Adrenal gland (tissue), 12 donors: Measurements from ENCODE around the gene PML. TPM values are rescaled to one million over a fixed set of nuclear protein-coding genes. Genes with fewer than 3 reads are reported as not detected.
"Not testable (repeated sequence)": the region's sequence is repeated elsewhere in the genome, so short reads cannot be mapped to it uniquely, and the experiment has no call there.

Experiments used
- DNase-seq, 7 donors: peaks; one replicate each; pipeline ENCODE4 v3.0.0-alpha.2; 2019 to 2020
- H3K27ac ChIP-seq, 5 donors: fragments of 200-600 bp; sonication (generic) in 4 of 5; 1 replicate in 3 of 5; 2 replicates in 2 of 5; pipeline versions ENCODE4 v1.5.1 to v1.8.0; 2016 to 2020; ENCODE audit warnings: mild to moderate bottlenecking in 1 of 5
- H3K27me3 ChIP-seq: fragments of 200-600 bp; 2 replicates; pipeline ENCODE4 v1.8.0; 2021
- H3K36me3 ChIP-seq, 2 donors: fragments of 200-600 bp; replicated peaks in 1 of 2; 1 replicate in 1 of 2; 2 replicates in 1 of 2; pipeline versions ENCODE4 v1.5.1 to v1.8.0; 2018 to 2022
- H3K4me1 ChIP-seq, 2 donors: fragments of 200-600 bp; replicated peaks in 1 of 2; 1 replicate in 1 of 2; 2 replicates in 1 of 2; pipeline versions ENCODE4 v1.5.1 to v1.8.0; 2018 to 2021
- H3K4me3 ChIP-seq, 4 donors: fragments of 200-600 bp; sonication (generic) in 3 of 4; one replicate each; pipeline ENCODE4 v1.5.1; 2016 to 2018
- H3K9me3 ChIP-seq, 3 donors: fragments of 200-600 bp; sonication (generic) in 1 of 3; replicated peaks in 1 of 3; 1 replicate in 2 of 3; 2 replicates in 1 of 3; pipeline versions ENCODE4 v1.5.1 to v1.8.0; 2016 to 2021
- POLR2A ChIP-seq, 2 donors: fragments of 450-650 bp; IDR thresholded peaks; one replicate each; pipeline ENCODE4 v1.6.1; 2017; ENCODE audit warnings: antibody characterized with exemption in 2 of 2, mild to moderate bottlenecking in 2 of 2, moderate library complexity in 1 of 2
- WGBS, 4 donors: extraction: QIAGEN DNeasy Blood & Tissue Kit in 2 of 4; methylation state at CpG; one replicate each; pipeline versions ENCODE4 v1.1.5 to v1.1.7; 2013 to 2017; 5-methylcytosine and 5-hydroxymethylcytosine counted together
- intact Hi-C, 2 donors: fragments of 100-400 bp; cut with DNase I; formaldehyde crosslinking; loops; one replicate each; pipeline versions ENCODE4 v1.14.1 to v1.15.0; 2022 to 2023
- polyA plus RNA-seq, 3 donors: library from polyadenylated mRNA; stranded (reverse); fragments of 200-250 nt in 2 of 3; fragments of 350-450 nt in 1 of 3; fragmentation: Illumina TruSeq in 1 of 3; extraction: RNeasy Lipid Tissue Mini Kit (QIAGEN cat#74804) in 1 of 3; gene quantifications; one replicate each; pipeline ENCODE4 v1.2.3, GENCODE V29; 2013 to 2014
- total RNA-seq, 9 donors: library from RNA; depleted of rRNA in 4 of 9; stranded (reverse); fragments of >200 nt in 4 of 9; fragments of 120-200 nt in 1 of 9; fragmentation: NEBNext Ultra II Directional in 1 of 9; extraction: Animal tissue kit (Norgen Biotek cat#: 25700) in 1 of 9; gene quantifications; one replicate each; pipeline versions ENCODE4 v1.1.0 to v1.2.4, GENCODE V29; 2013 to 2023
- TF ChIP-seq, protein P1 (sequence below), 6 experiments: fragments of 450-650 bp in 4 of 6; fragments of 200-600 bp in 2 of 6; sonication (generic) in 1 of 6; IDR thresholded peaks; 1 replicate in 5 of 6; 2 replicates in 1 of 6; pipeline versions ENCODE4 v1.5.1 to v1.8.0; 2016 to 2021; ENCODE audit warnings: antibody characterized with exemption in 6 of 6, mild to moderate bottlenecking in 2 of 6, moderate library complexity in 1 of 6
- donor health status: healthy with polysubstance abuse.
- donor health status: Bipolar disorder and iron deficiency.
- donor health status: DM: yes; HTN: yes; CAD: no.
- donor health status: DM: no; HTN: no; CAD: no.
- donor health status: DM: no; HTN: no; CAD: no.
- donor health status: DM: yes; HTN: yes; CAD: no.

PML gene
- total and polyA plus RNA-seq, 12 donors: 7.0 to 103 (median 58.7) TPM

GRCh38 chr15:74062671-74063070 is 68.2 kb downstream of the PML start:
- Histone ChIP-seq H3K9me3 (no peaks in the 10 kb centered on the region), H3K27ac (no peak overlapping the region), H3K27me3 (no peaks in the 10 kb centered on the region), H3K36me3 (no peaks in the 10 kb centered on the region), H3K4me3 (no peak overlapping the region), H3K4me1 (no peaks in the 10 kb centered on the region)
- 83 to 95% (median 89%) methylated on average over 6 to 7 of the region's 7 CpGs; no CpG with 5 or more reads in 1 of the 4 donors for WGBS, 4 donors
- intact Hi-C loops: loop anchor here in 1 of 2 donors (5.0 kb wide), 1 partner anchor 250 kb away; no protein-coding TSS in a partner anchor
- peak in 1 of 7 donors; percentile 11 for DNase-seq
- TF ChIP-seq, protein P1, sequence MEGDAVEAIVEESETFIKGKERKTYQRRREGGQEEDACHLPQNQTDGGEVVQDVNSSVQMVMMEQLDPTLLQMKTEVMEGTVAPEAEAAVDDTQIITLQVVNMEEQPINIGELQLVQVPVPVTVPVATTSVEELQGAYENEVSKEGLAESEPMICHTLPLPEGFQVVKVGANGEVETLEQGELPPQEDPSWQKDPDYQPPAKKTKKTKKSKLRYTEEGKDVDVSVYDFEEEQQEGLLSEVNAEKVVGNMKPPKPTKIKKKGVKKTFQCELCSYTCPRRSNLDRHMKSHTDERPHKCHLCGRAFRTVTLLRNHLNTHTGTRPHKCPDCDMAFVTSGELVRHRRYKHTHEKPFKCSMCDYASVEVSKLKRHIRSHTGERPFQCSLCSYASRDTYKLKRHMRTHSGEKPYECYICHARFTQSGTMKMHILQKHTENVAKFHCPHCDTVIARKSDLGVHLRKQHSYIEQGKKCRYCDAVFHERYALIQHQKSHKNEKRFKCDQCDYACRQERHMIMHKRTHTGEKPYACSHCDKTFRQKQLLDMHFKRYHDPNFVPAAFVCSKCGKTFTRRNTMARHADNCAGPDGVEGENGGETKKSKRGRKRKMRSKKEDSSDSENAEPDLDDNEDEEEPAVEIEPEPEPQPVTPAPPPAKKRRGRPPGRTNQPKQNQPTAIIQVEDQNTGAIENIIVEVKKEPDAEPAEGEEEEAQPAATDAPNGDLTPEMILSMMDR (IDR thresholded peaks at IDR 0.05): no peak
- no peak for TF ChIP-seq POLR2A (IDR thresholded peaks at IDR 0.05)

GRCh38 chr15:74063425-74064146 is 69.1 kb downstream of the PML start:
- not testable (repeated sequence) for H3K27ac ChIP-seq, H3K4me1 ChIP-seq, DNase-seq, H3K27me3 ChIP-seq, H3K4me3 ChIP-seq, H3K36me3 ChIP-seq, H3K9me3 ChIP-seq
- intact Hi-C loops: loop anchor here in 1 of 2 donors (5.0 kb wide), 1 partner anchor 249 kb away; no protein-coding TSS in a partner anchor
- 79 to 84% (median 81%) methylated on average over 8 to 11 of the region's 17 CpGs for WGBS, 4 donors

DNA sequence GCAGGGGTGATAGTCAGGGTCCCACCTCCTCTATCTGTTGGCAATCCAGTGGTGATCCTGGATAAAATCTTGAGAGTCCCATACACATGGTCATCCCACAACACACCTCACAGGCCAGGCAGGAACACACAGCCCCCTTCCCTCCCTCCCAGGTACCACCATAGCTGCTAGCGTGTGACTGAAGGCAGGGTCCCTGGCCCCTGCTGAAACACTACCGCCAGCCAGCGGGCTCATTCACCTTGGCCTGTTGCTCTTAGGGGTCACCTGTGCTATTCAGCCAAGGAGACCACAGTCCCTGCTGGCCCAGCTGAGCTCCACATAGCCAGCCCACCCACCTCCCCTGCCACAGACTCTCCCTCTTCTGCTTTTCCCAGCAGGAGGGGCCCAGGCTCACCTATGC is 69.7 kb downstream of the PML start:
- WGBS, 4 donors: 79 to 100% (median 90%) methylated on average over 3 of the region's 3 CpGs
- not testable (repeated sequence) for DNase-seq

DNA sequence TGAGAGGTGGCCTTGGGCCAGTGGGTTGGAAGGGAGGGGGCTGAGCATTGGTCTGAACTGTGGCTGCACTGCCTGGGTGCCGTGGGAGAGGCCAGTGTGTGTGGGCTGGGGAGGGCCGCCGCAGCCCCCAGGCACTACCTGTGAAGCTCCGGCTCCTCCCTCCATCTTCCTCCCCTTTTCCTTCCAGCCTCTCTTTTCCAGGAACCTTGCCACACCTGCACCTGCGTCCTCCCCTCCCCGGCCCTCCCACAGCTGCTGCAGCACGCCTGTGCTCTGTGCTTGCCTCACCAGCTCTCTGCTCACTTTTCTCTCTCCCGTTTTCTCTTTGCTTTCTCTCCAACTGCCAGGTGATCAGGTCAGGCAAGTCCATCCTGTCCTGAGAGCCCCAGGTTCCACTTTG is 70.3 kb downstream of the PML start:
- H3K27me3 ChIP-seq, H3K27ac ChIP-seq, H3K4me3 ChIP-seq, H3K9me3 ChIP-seq, H3K4me1 ChIP-seq, H3K36me3 ChIP-seq: not testable (repeated sequence)
- 52 to 75% (median 67%) methylated on average over 5 to 8 of the region's 8 CpGs for whole genome bisulfite sequencing, 4 donors
- peak in 1 of 7 donors; percentile 12 for DNase-seq
- intact Hi-C loops: loop anchor here in 1 of 2 donors (5.0 kb wide), 1 partner anchor 247 kb away; no protein-coding TSS in a partner anchor

More for the DNA sequence above, 69.7 kb downstream of the PML start:
- not testable (repeated sequence) for H3K4me3 ChIP-seq, H3K4me1 ChIP-seq, H3K9me3 ChIP-seq, H3K36me3 ChIP-seq, H3K27me3 ChIP-seq, H3K27ac ChIP-seq
- intact Hi-C loops: loop anchor here in 1 of 2 donors (5.0 kb wide), 1 partner anchor 248 kb away; no protein-coding TSS in a partner anchor

- H3K36me3 ChIP-seq, H3K27me3 ChIP-seq, H3K27ac ChIP-seq, H3K4me1 ChIP-seq, intact Hi-C loops, H3K9me3 ChIP-seq, H3K4me3 ChIP-seq: not testable (repeated sequence)
- DNase-seq: peak; percentile 29 to 70 (median 52)
- TF ChIP-seq, protein P1 (IDR thresholded peaks at IDR 0.05): peak in 5 of 6 experiments; percentile 18 to 56 (median 35)
- WGBS, 4 donors: 0 to 32% (median 27%) methylated on average over 2 to 7 of the region's 13 CpGs
These were observed 71.3 kb downstream of the PML start for GRCh38 chr15:74065684-74066411.

DNA sequence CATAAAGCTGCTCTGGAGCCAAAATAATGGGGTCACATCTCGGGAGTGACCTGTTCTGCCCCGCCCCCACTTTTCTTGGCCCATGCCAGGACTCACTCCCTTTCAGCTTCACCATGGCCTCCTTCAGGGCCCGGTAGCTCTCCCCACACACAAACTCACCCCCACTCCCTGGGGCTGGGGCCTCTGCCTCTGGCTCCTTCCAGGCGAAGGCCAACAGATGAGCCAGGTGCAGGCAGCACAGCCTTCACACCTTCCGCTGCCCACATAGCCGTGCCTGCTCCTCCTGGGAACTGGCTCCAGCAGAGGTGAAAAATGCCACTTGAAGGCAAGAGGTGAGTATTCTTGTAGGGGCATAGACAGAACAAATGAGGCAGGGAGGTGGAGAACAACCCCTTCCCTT is 77.1 kb downstream of the PML start:
- H3K36me3 ChIP-seq, H3K27me3 ChIP-seq, intact Hi-C loops, H3K4me3 ChIP-seq, H3K9me3 ChIP-seq, H3K27ac ChIP-seq, DNase-seq, H3K4me1 ChIP-seq: not testable (repeated sequence)
- 77 to 84% (median 82%) methylated on average over 2 to 4 of the region's 6 CpGs for WGBS, 4 donors

DNA sequence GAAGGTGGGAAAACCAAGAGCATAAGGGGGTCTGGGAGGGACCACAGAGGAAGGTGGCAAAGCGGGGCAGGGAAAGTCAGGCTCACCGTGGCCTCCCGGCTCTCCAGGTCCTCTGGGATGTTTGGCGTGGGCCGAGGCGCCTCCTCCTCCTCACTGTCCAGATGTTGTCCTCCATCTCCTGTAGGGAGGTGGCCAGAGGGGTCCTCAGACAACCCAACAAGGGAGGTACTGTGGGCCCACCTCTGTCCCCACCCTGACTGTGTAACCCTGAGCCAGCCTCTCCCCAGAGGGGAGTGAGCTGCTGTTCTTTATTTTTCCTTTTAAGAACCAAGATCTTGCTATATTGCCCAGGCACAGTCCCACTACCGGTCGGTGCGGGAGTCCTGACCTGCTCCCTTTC is 77.6 kb downstream of the PML start:
- H3K27ac ChIP-seq, H3K27me3 ChIP-seq, H3K4me1 ChIP-seq, H3K9me3 ChIP-seq, intact Hi-C loops, H3K36me3 ChIP-seq, DNase-seq, H3K4me3 ChIP-seq: not testable (repeated sequence)
- WGBS, 4 donors: 79 to 82% methylated on average over 2 to 3 of the region's 9 CpGs; no CpG with 5 or more reads in 2 of the 4 donors
